CD4-positive, alpha-beta T cell treated with Interleukin-2 at 100 ng/mL for 4 hours (primary cell): Measurements from ENCODE around the gene FTO.
"Not testable (repeated sequence)": the region's sequence is repeated elsewhere in the genome, so short reads cannot be mapped to it uniquely, and the experiment has no call there.

ENCODE experiments used
- DNase-seq: peaks from one replicate; pipeline ENCODE4 v3.0.0-alpha.2; 2020; ENCODE audit warnings: low spot score

Gene FTO

DNA sequence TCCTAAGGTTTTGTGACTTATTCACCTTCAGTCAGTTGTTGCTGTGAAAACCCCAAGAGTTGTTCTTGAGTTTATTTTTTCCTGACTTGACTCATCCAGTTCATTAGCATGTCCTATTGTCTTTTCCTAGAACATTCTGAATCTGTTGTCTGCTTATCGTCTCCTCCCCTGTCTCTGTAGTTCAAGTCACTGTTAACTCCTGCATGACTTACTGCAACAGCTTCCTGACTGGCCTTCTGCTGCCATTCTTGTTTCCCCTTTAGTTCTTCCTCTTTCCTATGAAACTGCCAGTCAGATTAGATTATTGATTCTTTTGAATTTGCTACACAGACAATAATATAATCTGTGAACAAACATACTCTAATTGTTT is 161.5 kb downstream of the FTO start:
- no peak for DNase-seq

DNA sequence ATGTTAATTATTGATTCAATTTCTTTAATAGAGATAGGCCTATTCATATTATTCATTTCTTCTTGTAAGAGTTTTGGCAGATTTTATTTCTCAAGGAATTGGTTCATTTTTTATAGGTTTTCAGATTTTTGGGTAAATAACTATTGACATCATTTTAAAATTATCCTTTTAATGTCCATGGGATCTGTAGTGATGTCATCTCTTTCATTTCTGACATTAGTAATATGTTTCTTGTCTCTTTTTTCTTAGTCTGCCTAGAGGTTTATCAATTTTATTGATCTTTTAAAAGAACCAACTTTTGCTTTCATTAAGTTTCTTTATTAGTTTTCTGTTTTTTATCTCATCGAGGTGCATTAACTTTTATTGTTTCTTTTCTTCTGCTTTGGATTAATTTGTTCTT is 162.6 kb downstream of the FTO start:
- DNase-seq: no peak

DNA sequence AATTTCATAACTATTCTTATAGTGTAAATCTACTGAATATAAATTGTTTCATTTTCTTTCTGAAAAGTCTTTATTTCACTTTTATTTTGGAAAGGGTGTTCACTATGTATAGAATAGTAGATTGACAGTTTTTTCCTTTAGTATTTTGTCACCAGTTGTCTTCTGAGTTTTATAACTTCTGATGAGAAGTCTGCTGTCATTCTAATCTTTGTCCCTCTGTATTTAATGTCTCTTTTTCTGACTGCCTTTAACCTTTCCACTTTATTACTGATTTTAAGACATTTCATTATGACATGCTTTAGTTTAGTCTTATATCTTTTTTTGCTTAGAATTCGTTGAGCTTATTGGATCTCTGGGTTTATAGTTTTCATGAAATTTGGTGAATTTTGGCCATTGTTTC is 166.9 kb downstream of the FTO start:
- DNase-seq: no peak

DNA sequence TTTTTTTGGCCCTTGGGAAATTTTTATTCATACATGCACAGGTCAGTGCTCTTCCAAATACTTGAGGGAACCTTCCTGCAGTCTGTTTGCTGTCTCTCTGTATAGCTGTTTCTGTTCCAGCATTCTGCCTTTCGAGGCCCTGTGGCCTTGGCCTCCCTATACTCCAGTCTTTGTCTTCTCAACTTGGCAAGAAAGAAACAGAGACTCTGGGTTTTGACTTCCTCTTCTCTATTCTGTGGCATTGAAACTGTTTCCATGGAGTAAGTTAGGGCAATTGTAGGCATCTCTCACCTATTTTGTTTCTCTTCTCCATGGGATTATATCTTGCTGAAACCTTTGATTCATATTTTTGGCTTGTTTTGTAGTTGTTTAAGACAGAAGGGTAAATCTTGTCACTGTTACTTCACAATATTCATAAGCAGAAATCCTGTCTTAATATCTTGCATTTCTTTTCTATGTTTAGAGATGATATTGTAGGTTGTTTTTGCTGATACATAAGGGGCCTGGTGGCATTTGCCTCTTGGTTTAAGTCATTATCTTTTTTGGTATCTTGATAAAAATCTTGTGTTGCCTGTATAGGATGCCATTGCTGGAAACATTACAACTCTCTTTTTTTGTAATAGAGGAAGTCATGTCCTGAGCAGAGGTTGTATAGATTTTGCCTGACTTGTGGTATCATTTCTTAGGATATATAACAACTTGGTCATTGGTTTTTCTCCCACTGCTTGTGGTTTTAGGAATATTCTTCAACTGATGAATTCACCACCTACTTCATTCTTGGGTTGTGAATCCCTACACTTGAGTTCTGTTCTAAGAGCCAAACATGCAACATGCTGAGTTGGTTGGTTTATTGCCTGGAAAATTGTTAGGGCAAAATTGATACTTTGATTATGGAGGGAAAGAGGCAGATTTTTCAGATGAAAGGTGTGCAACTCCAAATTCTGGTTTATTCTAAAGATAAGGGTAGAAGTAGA is 168.6 kb downstream of the FTO start:
- no peak for DNase-seq

DNA sequence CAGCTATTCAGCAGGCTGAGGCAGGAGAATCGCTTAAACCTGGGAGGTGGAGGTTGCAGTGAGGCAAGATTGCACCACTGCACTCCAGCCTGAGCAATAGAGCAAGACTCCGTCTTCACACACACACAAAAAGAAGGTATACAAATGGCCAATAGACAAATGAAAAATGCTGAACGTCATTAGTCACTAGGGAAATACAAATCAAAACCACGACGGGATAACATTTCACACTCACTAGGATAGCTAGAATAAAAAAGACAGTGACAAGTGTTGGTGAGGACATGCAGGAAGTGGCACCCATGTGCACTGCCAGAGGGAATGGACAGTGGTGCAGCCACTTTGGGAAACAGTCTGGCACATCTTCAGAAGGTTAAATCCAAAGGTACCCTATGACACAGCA is 172.9 kb downstream of the FTO start:
- no peak for DNase-seq

DNA sequence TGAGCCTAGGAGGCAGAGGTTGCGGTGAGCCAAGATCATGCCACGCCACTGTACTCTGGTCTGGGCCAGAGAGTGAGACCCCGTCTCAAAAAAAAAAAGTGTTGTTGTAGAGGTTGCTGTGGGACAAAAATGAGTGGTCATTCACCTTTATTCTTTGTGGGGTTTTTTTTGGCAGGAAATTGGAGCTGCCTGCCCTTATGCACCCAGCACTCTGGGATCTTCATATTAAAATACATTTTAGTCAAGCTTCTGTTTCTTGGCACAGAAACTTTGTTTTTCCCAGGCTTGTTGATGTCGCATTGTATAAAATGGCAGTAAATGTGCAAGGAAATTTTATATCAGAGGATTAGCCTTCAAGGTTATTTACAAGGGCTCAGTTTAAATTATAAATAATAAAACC is 174.3 kb downstream of the FTO start:
- DNase-seq: no peak

DNA sequence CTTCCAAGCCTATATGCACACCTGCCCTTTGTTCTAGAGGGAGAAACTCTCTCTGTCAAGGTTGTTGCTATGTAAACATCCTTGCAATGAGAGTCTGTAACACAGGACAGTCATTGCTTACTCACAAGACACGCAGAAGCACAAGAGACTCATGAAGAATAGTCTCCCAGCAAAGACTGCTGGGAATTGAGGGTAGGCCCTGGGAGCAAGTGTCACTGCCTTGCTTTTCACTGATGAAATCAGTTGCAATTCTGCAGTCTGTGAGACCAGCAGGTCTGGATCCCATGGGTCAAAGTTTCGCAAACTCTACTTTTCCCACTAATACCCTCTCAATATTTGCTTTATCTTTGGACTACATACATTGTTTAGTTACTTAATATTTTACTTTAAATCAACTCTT is 177.4 kb downstream of the FTO start:
- DNase-seq: no peak

DNA sequence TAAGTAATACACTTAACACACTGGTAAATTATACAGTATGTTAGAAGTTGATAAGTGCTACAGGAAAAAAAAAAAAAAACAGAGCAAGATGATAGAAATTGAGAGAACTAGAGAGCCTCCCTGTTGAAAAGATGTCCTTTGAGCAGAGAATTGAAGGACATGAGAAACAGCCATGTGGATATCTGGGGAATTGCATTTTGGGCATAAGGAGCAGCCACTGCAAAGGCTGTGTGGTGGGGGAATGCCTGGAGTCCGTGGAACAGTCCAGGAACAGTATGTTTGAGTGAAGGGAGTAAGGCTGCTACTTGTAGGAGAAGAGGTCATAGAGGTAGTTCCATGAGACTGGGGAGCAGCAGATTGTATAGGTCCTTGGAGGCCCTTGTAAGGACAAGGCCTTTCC is 178.4 kb downstream of the FTO start:
- no peak for DNase-seq

DNA sequence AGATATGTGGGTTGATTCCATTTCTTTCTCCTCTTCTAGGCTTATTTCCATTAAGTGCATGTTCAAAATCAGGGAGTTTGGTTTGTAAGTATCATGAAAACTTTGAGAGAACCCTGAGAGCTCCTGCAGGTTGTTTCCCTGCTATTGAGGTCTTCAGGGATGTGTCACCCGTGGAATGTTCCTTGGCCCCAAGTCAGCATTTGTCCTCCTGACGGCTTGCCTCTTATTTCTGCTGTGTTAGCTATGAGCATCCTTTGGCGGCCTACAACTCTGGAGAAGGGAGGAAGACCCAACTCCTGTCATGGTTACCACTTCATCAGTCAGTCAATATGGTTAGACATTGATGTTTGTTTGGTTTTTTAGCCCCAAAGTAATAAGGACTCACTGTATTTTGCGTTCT is 180.8 kb downstream of the FTO start:
- DNase-seq: no peak

DNA sequence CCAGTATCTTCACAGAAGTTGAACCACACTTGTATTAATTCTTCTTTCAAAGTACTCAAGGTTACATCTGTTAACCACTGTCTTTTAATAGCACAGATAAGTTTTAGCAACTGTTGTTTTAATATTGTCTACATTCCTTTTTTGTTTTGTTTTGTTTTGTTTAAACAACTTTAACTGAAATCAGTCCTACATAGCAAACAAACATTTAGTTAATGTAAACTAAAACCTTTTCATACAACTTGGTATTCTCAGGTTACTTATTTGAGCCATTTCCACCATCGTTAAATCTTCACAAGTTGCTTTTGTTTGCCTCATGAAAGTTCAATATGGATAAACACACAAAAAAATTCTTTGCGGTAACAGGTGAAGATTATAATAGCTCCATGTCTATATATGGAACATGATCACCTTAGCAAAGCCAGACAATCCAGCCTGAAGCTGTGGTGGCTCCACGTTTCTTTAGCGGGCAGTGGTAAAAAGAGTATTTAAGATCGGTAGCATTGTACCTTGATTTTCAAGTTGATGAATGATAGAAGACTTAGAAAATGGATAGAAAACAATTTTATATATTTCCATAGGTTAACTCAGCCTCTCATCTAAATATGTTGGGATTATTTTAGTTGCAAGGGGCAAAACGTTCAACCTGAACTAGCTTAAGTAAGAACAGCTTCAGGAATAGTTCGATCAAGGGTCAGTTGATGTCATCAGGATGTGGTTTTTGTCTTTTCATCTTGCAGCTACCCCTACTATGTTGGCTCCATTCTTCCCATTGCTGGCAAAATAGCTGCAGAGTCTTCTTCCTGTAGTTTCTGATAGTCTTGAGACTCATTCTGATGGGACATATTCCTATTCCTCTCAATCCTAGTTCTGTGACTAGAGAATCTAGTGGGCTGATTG is 182.8 kb downstream of the FTO start:
- DNase-seq: no peak

DNA sequence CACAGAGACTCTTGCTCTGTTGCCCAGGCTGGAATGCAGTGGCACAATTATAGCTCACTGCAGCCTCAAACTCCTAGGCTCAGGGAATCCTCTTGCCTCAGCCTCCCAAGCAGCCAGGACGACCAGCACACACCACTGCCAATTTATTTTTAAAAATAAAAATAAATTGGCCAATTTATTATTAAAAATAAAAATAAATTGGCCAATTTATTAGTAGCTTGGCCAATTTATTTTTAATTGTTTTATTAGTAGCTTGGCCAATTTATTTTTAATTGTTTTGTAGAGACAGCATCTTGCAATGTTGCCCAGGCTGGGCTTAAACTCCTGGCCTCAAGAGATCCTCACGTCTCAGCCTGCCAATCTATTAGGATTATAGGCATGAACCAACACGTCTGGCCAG is 184.3 kb downstream of the FTO start:
- DNase-seq: no peak

DNA sequence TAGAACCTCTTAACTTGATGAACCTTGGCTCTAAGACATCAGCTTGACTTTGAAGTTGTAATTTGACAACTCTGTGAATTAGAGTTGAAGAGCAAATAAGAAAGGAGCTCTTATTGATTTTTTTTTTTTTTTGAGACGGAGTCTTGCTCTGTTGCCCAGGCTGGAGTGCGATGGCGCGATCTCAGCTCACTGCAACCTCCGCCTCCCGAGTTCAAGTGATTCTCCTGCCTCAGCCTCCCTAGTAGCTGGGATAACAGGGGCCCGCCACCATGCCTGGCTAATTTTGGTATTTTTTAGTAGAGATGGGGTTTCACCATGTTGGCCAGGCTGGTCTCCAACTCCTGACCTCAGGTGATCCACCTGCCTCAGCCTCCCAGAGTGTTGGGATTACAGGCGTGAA is 186.9 kb downstream of the FTO start:
- DNase-seq: not testable (repeated sequence)

DNA sequence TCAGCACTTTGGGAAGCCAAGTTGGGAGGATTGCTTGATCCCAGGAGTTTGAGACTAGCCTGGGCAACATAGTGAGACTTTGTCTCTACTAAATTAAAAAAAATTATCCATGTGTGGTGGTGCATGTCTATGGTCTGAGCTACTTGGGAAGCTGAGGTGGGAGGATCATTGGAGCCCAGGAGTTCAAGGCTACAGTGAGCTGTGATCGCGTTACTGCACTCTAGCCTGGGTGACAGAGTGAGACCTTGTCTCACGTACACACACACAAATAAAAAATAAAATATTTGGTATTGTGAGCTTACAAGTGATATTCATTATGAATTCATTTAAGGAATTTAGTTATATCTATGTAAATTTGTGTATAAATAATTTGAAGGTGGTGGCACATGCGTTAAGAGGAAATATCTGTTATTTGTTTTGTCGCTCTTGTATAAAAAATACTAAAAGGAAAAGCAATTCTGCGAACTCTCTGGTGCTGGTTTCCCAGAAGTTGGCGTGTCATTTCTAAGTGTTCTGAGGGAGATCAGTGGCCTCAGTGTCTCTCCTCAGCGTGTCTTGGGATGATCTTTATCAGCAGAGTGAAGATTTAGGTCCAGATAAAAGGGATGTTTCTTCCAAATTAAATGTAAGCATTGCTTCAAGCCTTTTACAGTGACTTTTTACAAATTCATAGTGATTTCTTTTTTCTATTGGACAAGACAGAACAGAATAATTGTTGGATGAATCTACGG is 187.6 kb downstream of the FTO start:
- peak; percentile 10 for DNase-seq

DNA sequence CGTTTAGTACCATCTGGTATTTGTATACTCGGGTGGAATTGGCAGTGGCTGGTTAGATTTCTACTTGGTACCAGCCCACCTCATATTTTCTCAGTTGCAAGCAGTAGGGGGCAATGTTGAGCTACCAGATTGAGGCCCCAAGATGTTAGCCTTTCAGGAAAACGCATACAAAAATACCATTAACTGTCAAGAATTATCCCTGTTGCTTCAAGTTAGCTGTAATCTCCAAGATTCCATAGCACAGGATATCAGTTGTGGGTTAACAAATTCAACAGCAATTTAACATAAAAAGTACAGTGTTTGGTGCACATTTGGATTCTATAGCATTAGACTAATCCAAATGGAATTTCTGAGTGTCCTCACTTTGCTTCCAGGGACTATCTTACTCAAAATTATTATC is 188.2 kb downstream of the FTO start:
- peak; percentile 49 for DNase-seq

DNA sequence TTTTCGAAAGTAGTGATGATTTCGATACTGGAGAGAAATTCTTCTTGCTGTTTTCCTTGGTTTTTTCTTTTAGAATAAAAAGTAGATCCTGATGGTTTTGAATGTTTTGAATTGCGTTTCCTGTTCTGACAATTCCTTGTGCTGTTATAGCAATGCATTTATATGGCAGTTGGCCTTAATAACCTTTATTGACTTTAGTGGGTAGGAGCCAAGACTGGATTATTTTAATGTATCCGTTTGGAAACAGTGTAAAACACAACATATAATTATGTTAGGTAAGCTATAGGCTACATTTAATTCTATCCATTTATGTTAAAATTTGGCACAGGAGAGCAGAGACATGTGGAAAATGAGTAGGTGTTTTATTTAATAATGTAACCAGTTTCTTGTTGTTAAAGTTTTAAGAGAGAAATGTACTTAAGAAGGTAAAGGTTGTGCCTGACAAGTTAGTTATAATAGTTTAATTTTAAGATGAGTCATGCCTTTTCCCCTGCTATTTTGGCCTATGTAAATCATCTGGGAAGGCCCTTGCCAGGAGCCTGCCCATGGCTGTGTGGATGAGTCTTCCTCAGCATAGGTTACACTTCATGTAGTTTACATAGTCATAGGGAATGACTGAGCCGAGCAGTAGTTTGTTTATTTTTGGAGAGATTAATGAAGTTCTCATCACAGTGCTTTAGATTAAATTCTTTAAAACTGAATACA is 189.9 kb downstream of the FTO start:
- no peak for DNase-seq

DNA sequence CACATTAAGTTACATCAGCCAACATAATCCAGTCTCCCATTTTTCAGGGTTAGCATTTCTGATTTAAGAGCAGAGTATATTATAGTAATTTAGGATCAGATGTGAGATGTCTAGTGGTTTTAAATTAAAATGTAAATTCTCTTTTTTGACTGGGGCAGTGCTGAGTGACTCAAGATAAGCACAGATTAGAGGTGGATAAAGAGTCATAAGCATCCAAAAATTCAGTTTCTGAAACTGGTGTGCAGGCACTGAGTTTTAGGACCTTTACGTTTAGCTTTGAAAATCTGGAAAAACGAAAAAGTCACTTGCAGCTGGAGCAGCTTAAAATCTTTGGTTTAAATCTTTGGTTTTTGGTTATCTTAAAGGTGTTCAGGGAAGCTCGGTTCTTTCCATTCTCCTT is 190.7 kb downstream of the FTO start:
- no peak for DNase-seq

DNA sequence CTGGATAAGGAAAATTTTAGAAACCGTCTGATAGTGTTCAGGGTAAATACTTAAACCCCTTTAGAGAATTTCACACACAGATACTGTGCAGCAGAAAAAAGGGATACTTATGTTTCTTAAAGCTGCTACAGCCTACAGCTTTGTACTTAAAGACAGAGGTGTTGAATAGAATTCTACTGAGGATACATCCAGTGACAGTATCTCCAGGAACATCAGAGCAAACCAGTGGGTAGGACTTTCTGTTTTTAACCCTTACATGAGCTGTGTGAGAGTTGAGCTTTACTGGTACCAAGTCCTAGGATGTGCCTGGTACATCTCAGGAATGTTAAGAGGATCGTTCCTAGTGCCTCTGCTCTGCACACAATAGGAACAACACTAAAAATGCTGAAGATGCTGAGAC is 191.5 kb downstream of the FTO start:
- no peak for DNase-seq

DNA sequence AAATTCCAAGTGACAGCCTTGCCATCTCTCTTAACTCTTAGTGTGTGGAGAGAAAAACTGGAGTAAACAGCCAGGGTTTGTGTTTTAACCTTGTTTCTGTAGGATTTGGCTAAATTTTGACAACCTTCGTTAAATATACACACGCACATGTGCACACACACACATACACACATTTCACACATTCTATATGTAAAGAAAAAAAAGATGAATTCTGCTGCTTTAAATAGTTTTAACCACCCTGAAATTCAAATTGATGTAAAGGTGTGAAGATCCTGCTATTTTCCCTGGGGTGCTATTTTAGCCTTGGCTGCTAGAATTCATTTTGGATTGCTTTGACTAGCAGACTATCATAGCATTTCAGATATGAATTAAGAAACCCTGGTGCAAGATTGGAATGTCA is 191.9 kb downstream of the FTO start:
- DNase-seq: no peak

DNA sequence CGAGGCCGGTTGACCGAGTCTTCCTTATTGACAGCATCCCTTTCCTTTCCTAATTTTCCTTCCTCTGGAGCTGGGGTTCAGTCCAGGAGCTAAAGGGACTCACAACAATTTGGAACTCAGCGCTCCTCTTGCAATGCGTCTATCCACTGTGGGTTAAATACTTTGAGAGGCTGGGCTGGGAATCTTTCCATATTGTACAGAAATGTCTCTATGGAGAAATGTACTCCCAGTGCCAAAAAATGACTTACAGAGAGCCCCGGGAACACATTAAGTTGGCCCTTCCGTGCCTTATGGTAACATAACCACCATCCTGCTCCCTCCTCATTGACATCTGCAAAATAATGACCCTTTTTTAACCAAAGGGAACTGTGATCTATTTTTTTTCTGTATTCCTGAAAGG is 192.8 kb downstream of the FTO start:
- DNase-seq: no peak

DNA sequence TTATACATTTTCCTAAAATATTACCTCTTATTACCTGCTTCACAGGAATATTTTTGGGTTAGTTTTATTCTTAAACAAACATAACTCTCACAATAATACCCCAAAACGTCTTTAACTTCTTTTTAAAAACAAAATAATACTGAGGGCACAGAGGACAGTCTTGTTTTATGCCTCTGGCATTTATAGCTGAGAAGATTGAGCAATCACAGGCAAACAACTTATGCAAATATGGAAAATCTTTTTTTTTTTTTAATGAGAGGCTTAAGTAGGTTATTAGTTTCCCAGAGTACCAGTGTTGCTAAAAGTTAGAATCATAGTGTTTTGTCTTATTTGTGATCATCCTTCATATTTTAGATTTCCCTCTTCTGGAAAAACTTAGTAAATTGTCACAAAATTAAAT is 195.0 kb downstream of the FTO start:
- DNase-seq: no peak

DNA sequence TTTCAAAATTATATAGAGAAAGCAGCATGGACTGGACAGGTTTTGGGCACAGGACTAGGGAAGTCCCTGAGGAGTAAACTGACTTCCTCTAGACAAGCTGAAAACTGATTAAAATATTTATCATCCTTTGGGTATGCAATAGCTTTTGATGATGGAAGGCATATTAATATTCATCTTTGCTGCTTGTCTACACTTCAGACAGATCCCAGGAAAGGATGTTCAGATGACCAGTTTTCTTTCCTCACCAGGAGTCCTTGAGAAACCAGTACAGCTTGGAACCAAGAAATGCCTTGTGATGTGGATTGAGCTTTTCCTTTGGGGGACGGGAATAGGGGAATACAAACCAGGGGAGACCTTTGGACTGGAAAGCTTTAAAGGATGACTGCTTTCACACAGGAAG is 195.5 kb downstream of the FTO start:
- no peak for DNase-seq

DNA sequence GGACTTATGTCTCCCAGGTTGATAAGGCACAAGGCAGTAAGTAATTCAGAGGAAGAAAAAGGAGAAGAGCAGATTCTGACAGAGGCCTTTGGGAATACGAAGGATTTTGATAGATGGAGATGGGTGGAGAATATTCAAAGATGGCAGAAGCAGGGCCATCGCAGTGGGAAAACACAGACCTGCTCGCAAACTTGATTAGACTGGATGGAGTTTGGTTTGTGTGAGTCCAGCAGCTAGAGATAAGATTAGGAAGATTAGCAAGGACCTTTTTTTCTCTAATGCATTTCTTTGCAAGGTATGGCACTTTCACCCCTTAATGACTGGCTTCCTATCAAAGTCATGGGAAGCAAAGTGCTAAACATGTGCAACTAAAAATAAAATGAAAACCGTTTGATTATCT is 196.7 kb downstream of the FTO start:
- no peak for DNase-seq
